Measurements from ENCODE around the gene LHX6. TPM values are rescaled to one million over a fixed set of nuclear protein-coding genes. Genes with fewer than 3 reads are reported as not detected.

Gene LHX6
- polyA plus RNA-seq, 1 experiment, result not detected

GRCh38 chr9:122204491-122204890 is 24.3 kb downstream of the LHX6 start:
- no peaks in the 10 kb centered on the region for H3K27me3 ChIP-seq (ENCODE audit: control insufficient read depth, insufficient read depth, low read length)
- no peaks in the 10 kb centered on the region for H3K36me3 ChIP-seq (ENCODE audit: control insufficient read depth, insufficient read depth, low read length)
- TF ChIP-seq, protein P1, sequence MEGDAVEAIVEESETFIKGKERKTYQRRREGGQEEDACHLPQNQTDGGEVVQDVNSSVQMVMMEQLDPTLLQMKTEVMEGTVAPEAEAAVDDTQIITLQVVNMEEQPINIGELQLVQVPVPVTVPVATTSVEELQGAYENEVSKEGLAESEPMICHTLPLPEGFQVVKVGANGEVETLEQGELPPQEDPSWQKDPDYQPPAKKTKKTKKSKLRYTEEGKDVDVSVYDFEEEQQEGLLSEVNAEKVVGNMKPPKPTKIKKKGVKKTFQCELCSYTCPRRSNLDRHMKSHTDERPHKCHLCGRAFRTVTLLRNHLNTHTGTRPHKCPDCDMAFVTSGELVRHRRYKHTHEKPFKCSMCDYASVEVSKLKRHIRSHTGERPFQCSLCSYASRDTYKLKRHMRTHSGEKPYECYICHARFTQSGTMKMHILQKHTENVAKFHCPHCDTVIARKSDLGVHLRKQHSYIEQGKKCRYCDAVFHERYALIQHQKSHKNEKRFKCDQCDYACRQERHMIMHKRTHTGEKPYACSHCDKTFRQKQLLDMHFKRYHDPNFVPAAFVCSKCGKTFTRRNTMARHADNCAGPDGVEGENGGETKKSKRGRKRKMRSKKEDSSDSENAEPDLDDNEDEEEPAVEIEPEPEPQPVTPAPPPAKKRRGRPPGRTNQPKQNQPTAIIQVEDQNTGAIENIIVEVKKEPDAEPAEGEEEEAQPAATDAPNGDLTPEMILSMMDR (IDR thresholded peaks at IDR 0.05; ENCODE audit: insufficient read depth, low read depth, low read length), result no peak
- DNase-seq (ENCODE audit: low read depth), result no peak
- H3K4me3 ChIP-seq (ENCODE audit: low read depth, low read length), result no peak overlapping the region
- ChIA-PET CTCF (interaction anchor here (0.8 kb wide), 1 partner anchor 12 kb away, joined by 3 read pairs; no protein-coding TSS in a partner anchor), POLR2A (no interaction called here)

GRCh38 chr9:122204055-122204454 is 24.7 kb downstream of the LHX6 start:
- no peak overlapping the region for H3K4me3 ChIP-seq (ENCODE audit: low read depth, low read length)
- ChIA-PET CTCF (interaction anchor here (0.8 kb wide), 1 partner anchor 12 kb away, joined by 3 read pairs; no protein-coding TSS in a partner anchor), POLR2A (interaction anchor here (0.6 kb wide), 1 partner anchor 143 kb away, joined by 3 read pairs; no protein-coding TSS in a partner anchor)
- H3K36me3 ChIP-seq (ENCODE audit: control insufficient read depth, insufficient read depth, low read length), result no peaks in the 10 kb centered on the region
- TF ChIP-seq, protein P1 (IDR thresholded peaks at IDR 0.05; ENCODE audit: insufficient read depth, low read depth, low read length), result no peak
- H3K27me3 ChIP-seq (ENCODE audit: control insufficient read depth, insufficient read depth, low read length), result no peaks in the 10 kb centered on the region
- DNase-seq (ENCODE audit: low read depth), result no peak

GRCh38 chr9:122202111-122202510 is 26.6 kb downstream of the LHX6 start:
- ChIA-PET POLR2A (no interaction called here), CTCF (interaction anchor here (1.6 kb wide), 1 partner anchor 10 kb away, joined by 3 read pairs; no protein-coding TSS in a partner anchor)
- H3K4me3 ChIP-seq (ENCODE audit: low read depth, low read length), result no peak overlapping the region
- no peaks in the 10 kb centered on the region for H3K36me3 ChIP-seq (ENCODE audit: control insufficient read depth, insufficient read depth, low read length)
- no peak for DNase-seq (ENCODE audit: low read depth)
- TF ChIP-seq, protein P1 (IDR thresholded peaks at IDR 0.05; ENCODE audit: insufficient read depth, low read depth, low read length), result no peak
- peaks cover 3% of the 10 kb centered on the region; the same call in 1 of the 2 replicates for H3K27me3 ChIP-seq (ENCODE audit: control insufficient read depth, insufficient read depth, low read length)

GRCh38 chr9:122201641-122202040 is 27.1 kb downstream of the LHX6 start:
- Histone ChIP-seq H3K36me3 (ENCODE audit: control insufficient read depth, insufficient read depth, low read length) (no peaks in the 10 kb centered on the region), H3K27me3 (ENCODE audit: control insufficient read depth, insufficient read depth, low read length) (peaks cover 3% of the 10 kb centered on the region; the same call in 1 of the 2 replicates), H3K4me3 (ENCODE audit: low read depth, low read length) (no peak overlapping the region)
- ChIA-PET CTCF (interaction anchor here (1.6 kb wide), 1 partner anchor 9 kb away, joined by 3 read pairs; no protein-coding TSS in a partner anchor), POLR2A (no interaction called here)
- DNase-seq (ENCODE audit: low read depth), result no peak
- TF ChIP-seq, protein P1 (IDR thresholded peaks at IDR 0.05; ENCODE audit: insufficient read depth, low read depth, low read length), result no peak

DNA sequence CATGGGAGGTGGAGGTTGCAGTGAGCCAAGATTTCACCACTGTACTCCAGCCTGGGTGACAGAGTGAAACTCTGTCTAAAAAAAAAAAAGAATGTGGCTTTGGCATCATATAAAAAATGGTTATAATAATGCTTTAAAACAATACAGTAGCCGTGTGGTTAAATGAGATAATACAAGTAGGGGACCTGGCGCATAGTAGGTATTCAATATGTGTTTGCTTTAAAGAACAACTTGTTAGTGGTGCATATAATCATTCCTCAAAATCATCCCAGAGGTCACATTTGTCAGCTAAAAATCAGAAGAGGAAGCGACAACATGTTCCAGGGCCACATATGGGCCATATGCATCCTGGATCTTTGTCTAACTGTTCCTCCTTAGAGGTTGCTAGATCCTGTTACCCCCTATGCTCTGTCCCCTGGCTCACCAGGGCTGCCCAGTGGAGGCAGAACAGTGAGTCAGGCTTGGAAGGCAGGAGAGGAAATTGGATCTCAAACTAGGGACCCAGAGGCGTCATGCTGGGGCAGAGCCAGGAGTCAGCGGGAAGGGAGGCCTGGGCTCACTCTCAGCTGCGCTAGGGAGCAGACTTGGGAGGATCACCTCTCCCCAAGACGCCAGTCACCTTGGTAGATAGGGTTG is 27.7 kb downstream of the LHX6 start:
- TF ChIP-seq, protein P1 (IDR thresholded peaks at IDR 0.05; ENCODE audit: insufficient read depth, low read depth, low read length), result no peak
- peaks cover 3% of the 10 kb centered on the region; the same call in 1 of the 2 replicates for H3K27me3 ChIP-seq (ENCODE audit: control insufficient read depth, insufficient read depth, low read length)
- ChIA-PET POLR2A (no interaction called here), CTCF (no interaction called here)
- H3K36me3 ChIP-seq (ENCODE audit: control insufficient read depth, insufficient read depth, low read length), result no peaks in the 10 kb centered on the region
- DNase-seq (ENCODE audit: low read depth), result no peak
- no peak overlapping the region for H3K4me3 ChIP-seq (ENCODE audit: low read depth, low read length)

All from BJ (cell line).